HEK293T (cell line): ENCODE data around the gene EPHA3.

ENCODE experiments used
- BHLHE40 ChIP-seq: fragments of 450-650 bp; IDR thresholded peaks from 2 replicates; pipeline ENCODE4 v1.6.1; 2016; ENCODE audit warnings: mild to moderate bottlenecking, moderate library complexity, borderline replicate concordance
- CTBP1 ChIP-seq: fragments of 450-650 bp; IDR thresholded peaks from 2 replicates; pipeline ENCODE4 v1.6.1; 2016; ENCODE audit warnings: borderline replicate concordance
- FOXM1 ChIP-seq: fragments of 450-650 bp; IDR thresholded peaks from 2 replicates; pipeline ENCODE4 v1.6.1; 2017; ENCODE audit warnings: mild to moderate bottlenecking, borderline replicate concordance
- HDGF ChIP-seq: fragments of 450-650 bp; IDR thresholded peaks from 2 replicates; pipeline ENCODE4 v1.6.1; 2017; ENCODE audit warnings: antibody characterized with exemption, borderline replicate concordance
- LEF1 ChIP-seq: fragments of 450-650 bp; IDR thresholded peaks from 2 replicates; pipeline ENCODE4 v1.6.1; 2017; ENCODE audit warnings: mild to moderate bottlenecking, borderline replicate concordance
- NFRKB ChIP-seq: fragments of 450-650 bp; IDR thresholded peaks from 2 replicates; pipeline ENCODE4 v1.6.1; 2016; ENCODE audit warnings: mild to moderate bottlenecking, moderate library complexity
- PKNOX1 ChIP-seq: fragments of 450-650 bp; IDR thresholded peaks from 2 replicates; pipeline ENCODE4 v1.6.1; 2016
- SUZ12 ChIP-seq: fragments of 450-650 bp; IDR thresholded peaks from 2 replicates; pipeline ENCODE4 v1.6.1; 2016; ENCODE audit warnings: mild to moderate bottlenecking

- TF ChIP-seq NFRKB (no peak), BHLHE40 (no peak), SUZ12 (no peak), LEF1 (no peak), PKNOX1 (no peak), FOXM1 (no peak), CTBP1 (no peak), HDGF (no peak)
Measured at GRCh38 chr3:89447243-89447642, 339.8 kb downstream of the EPHA3 start.
